HEK293T (cell line): ENCODE data around the gene ASGR1.
"Not testable (repeated sequence)": the region's sequence is repeated elsewhere in the genome, so short reads cannot be mapped to it uniquely, and the experiment has no call there.

Experiments used
- CTCF ChIA-PET: fragments of 350-600 bp; formaldehyde crosslinking; extraction: SDS; loops from one replicate; lab custom pipeline; 2021; ENCODE audit warnings: antibody characterized with exemption, inconsistent platforms; lab: Yijun Ruan, JAX
- POLR2A ChIA-PET: fragments of 350-600 bp; formaldehyde crosslinking; extraction: SDS; loops from one replicate; lab custom pipeline; 2020; ENCODE audit warnings: antibody characterized with exemption, inconsistent platforms; lab: Yijun Ruan, JAX
- DNase-seq: peaks from one replicate; pipeline ENCODE4 v3.0.0; 2012; ENCODE audit warnings: mixed read lengths; ENCODE audit errors: extremely low spot score
- ARNT ChIP-seq: fragments of 450-650 bp; IDR thresholded peaks from 2 replicates; pipeline ENCODE4 v1.6.1; 2017; ENCODE audit warnings: mild to moderate bottlenecking
- BHLHE40 ChIP-seq: fragments of 450-650 bp; IDR thresholded peaks from 2 replicates; pipeline ENCODE4 v1.6.1; 2016; ENCODE audit warnings: mild to moderate bottlenecking, moderate library complexity, borderline replicate concordance
- CTBP1 ChIP-seq: fragments of 450-650 bp; IDR thresholded peaks from 2 replicates; pipeline ENCODE4 v1.6.1; 2016; ENCODE audit warnings: borderline replicate concordance
- ELF4 ChIP-seq: fragments of 450-650 bp; IDR thresholded peaks from 2 replicates; pipeline ENCODE4 v1.6.1; 2017; ENCODE audit warnings: antibody characterized with exemption
- FOXA1 ChIP-seq: fragments of 450-650 bp; IDR thresholded peaks from 2 replicates; pipeline ENCODE4 v1.6.1; 2016; ENCODE audit warnings: mild to moderate bottlenecking
- FOXK2 ChIP-seq: fragments of 450-650 bp; IDR thresholded peaks from 2 replicates; pipeline ENCODE4 v1.6.1; 2016; ENCODE audit warnings: mild to moderate bottlenecking
- FOXM1 ChIP-seq: fragments of 450-650 bp; IDR thresholded peaks from 2 replicates; pipeline ENCODE4 v1.6.1; 2017; ENCODE audit warnings: mild to moderate bottlenecking, borderline replicate concordance
- HDGF ChIP-seq: fragments of 450-650 bp; IDR thresholded peaks from 2 replicates; pipeline ENCODE4 v1.6.1; 2017; ENCODE audit warnings: antibody characterized with exemption, borderline replicate concordance
- L3MBTL2 ChIP-seq: fragments of 450-650 bp; conservative IDR thresholded peaks from 2 replicates; pipeline ENCODE4 v1.6.1; 2016; ENCODE audit warnings: mild to moderate bottlenecking
- LEF1 ChIP-seq: fragments of 450-650 bp; IDR thresholded peaks from 2 replicates; pipeline ENCODE4 v1.6.1; 2017; ENCODE audit warnings: mild to moderate bottlenecking, borderline replicate concordance
- NFRKB ChIP-seq: fragments of 450-650 bp; IDR thresholded peaks from 2 replicates; pipeline ENCODE4 v1.6.1; 2016; ENCODE audit warnings: mild to moderate bottlenecking, moderate library complexity
- PKNOX1 ChIP-seq: fragments of 450-650 bp; IDR thresholded peaks from 2 replicates; pipeline ENCODE4 v1.6.1; 2016
- SP1 ChIP-seq: fragments of 450-650 bp; IDR thresholded peaks from 2 replicates; pipeline ENCODE4 v1.6.1; 2017
- SUZ12 ChIP-seq: fragments of 450-650 bp; IDR thresholded peaks from 2 replicates; pipeline ENCODE4 v1.6.1; 2016; ENCODE audit warnings: mild to moderate bottlenecking
- TARDBP ChIP-seq: fragments of 450-650 bp; IDR thresholded peaks from 2 replicates; pipeline ENCODE4 v1.6.1; 2016
- ZNF384 ChIP-seq: fragments of 450-650 bp; IDR thresholded peaks from 2 replicates; pipeline ENCODE4 v1.6.1; 2016

Gene ASGR1

GRCh38 chr17:7166873-7167272 lies 12.3 kb downstream of the ASGR1 start:
- ChIA-PET POLR2A (interaction anchor here (2.1 kb wide), 1 partner anchor 11 kb away, joined by 6 read pairs; no protein-coding TSS in a partner anchor), CTCF (no interaction called here)
- DNase-seq = no peak
- no peak for TF ChIP-seq BHLHE40
- TF ChIP-seq L3MBTL2 = no peak
- TF ChIP-seq SP1 = no peak
- no peak for TF ChIP-seq FOXA1
- TF ChIP-seq LEF1 = no peak
- TF ChIP-seq FOXK2 = no peak

GRCh38 chr17:7159571-7159970 lies 19.6 kb downstream of the ASGR1 start:
- POLR2A ChIA-PET, DNase-seq, CTCF ChIA-PET: not testable (repeated sequence)

- POLR2A ChIA-PET, DNase-seq: not testable (repeated sequence)
- CTCF ChIA-PET = interaction anchor here (0.7 kb wide), 1 partner anchor 19 kb away, joined by 3 read pairs; no protein-coding TSS in a partner anchor
Measured at GRCh38 chr17:7158424-7158823, 20.7 kb downstream of the ASGR1 start.

- DNase-seq = no peak
- ChIA-PET CTCF (interaction anchor here (0.6 kb wide), 1 partner anchor 15 kb away, joined by 4 read pairs; no protein-coding TSS in a partner anchor), POLR2A (no interaction called here)
- no peak for TF ChIP-seq PKNOX1
- TF ChIP-seq BHLHE40 = no peak
- no peak for TF ChIP-seq ELF4
- no peak for TF ChIP-seq TARDBP
- no peak for TF ChIP-seq L3MBTL2
- TF ChIP-seq NFRKB = no peak
- no peak for TF ChIP-seq FOXM1
- no peak for TF ChIP-seq LEF1
- no peak for TF ChIP-seq HDGF
- no peak for TF ChIP-seq ZNF384
- TF ChIP-seq CTBP1 = no peak
- TF ChIP-seq SUZ12 = no peak
- no peak for TF ChIP-seq ARNT
Measured at GRCh38 chr17:7156342-7156940, 22.7 kb downstream of the ASGR1 start.

- no peak for TF ChIP-seq TARDBP
- no peak for TF ChIP-seq FOXK2
- no peak for TF ChIP-seq PKNOX1
- no peak for TF ChIP-seq NFRKB
- TF ChIP-seq L3MBTL2 = no peak
- no peak for TF ChIP-seq HDGF
- TF ChIP-seq LEF1 = no peak
- TF ChIP-seq CTBP1 = no peak
- no peak for TF ChIP-seq SP1
- no peak for TF ChIP-seq FOXM1
- TF ChIP-seq SUZ12 = no peak
- TF ChIP-seq FOXA1 = no peak
- TF ChIP-seq ELF4 = no peak
- no peak for TF ChIP-seq BHLHE40
- TF ChIP-seq ARNT = no peak
- TF ChIP-seq ZNF384 = no peak
Measured at GRCh38 chr17:7147772-7148171, 31.4 kb downstream of the ASGR1 start.

GRCh38 chr17:7146115-7146514 lies 33.1 kb downstream of the ASGR1 start:
- TF ChIP-seq ELF4 (no peak), ZNF384 (peak; percentile 69)
- CTCF ChIA-PET = interaction anchor here (1.5 kb wide), 1 partner anchor 9 kb away, joined by 3 read pairs; no protein-coding TSS in a partner anchor
- POLR2A ChIA-PET = interaction anchor here (1.1 kb wide), 1 partner anchor 100 kb away, joined by 3 read pairs; no protein-coding TSS in a partner anchor
- no peak for DNase-seq

More at GRCh38 chr17:7147772-7148171, 31.4 kb downstream of the ASGR1 start:
- POLR2A ChIA-PET = no interaction called here
- no peak for DNase-seq
- CTCF ChIA-PET = no interaction called here

- ChIA-PET POLR2A (no interaction called here), CTCF (interaction anchor here (0.6 kb wide), 2 partner anchors 26 to 122 kb away, joined by 3 to 4 read pairs; no protein-coding TSS in a partner anchor)
- DNase-seq = no peak
- no peak for TF ChIP-seq SP1
- TF ChIP-seq ZNF384 = no peak
- TF ChIP-seq FOXK2 = no peak
- no peak for TF ChIP-seq TARDBP
- no peak for TF ChIP-seq ARNT
- TF ChIP-seq L3MBTL2 = no peak
- no peak for TF ChIP-seq FOXM1
- TF ChIP-seq CTBP1 = no peak
- no peak for TF ChIP-seq HDGF
- TF ChIP-seq FOXA1 = no peak
Measured at GRCh38 chr17:7144213-7144612, 35.0 kb downstream of the ASGR1 start.

- ChIA-PET POLR2A (interaction anchor here (1.2 kb wide), 1 partner anchor 36 kb away, joined by 4 read pairs; no protein-coding TSS in a partner anchor), CTCF (interaction anchor here (0.6 to 3.0 kb wide), 4 partner anchors 14 to 96 kb away, joined by 3 to 16 read pairs (median 4); no protein-coding TSS in a partner anchor)
- DNase-seq = no peak
- TF ChIP-seq FOXK2 (no peak), LEF1 (no peak), L3MBTL2 (no peak), ARNT (no peak), HDGF (no peak), FOXM1 (no peak), CTBP1 (no peak)
Measured at GRCh38 chr17:7141824-7142223, 37.3 kb downstream of the ASGR1 start.
